Measurements from ENCODE around the gene TLR3.
"Not testable (repeated sequence)": the region's sequence is repeated elsewhere in the genome, so short reads cannot be mapped to it uniquely, and the experiment has no call there.

Gene TLR3

GRCh38 chr4:186068581-186069348, at the start of gene TLR3:
Gene TLR3 (plus strand): TSS chr4:186069156. CDS start chr4:186076620, 7,464 bp downstream.
- DNase-seq = no peak

- DNase-seq = no peak
These were observed 49.7 kb upstream of the TLR3 start for GRCh38 chr4:186019269-186019668.

- no peak for DNase-seq
These were observed 48.7 kb upstream of the TLR3 start for GRCh38 chr4:186020106-186020792.

DNA sequence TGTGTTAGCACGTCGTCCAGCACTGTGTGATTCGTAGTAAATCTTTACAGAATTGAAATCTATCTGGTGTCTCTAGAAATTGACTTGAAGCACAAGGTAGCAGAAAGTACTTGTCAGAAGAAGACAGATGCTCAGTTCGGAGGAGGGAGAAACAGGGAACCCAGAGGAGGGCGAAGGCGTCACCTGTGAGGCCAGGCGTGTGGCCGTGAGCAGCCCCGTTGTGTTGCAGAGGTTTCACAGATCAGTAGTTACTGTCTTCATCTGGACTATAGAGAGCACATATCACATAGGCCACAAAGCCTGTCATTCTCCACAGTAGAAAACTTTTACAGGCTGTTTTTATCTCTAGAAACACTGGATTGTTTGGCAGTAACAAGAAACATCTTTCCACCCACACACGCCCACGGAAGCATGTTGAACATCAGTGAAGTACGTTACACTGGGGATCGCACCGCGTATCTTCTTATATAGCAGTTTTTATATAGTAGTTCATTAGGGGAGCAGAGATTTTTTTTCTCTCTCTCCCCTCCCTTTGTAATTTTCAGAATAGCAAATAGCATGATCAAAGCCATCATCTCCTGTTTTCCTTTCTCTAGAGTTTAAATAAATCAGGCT, 48.1 kb upstream of the TLR3 start:
- DNase-seq = no peak

- DNase-seq = peak; percentile 56
These were observed 47.3 kb upstream of the TLR3 start for GRCh38 chr4:186021461-186022167.

- DNase-seq = no peak
These were observed 45.0 kb upstream of the TLR3 start for GRCh38 chr4:186023975-186024374.

DNA sequence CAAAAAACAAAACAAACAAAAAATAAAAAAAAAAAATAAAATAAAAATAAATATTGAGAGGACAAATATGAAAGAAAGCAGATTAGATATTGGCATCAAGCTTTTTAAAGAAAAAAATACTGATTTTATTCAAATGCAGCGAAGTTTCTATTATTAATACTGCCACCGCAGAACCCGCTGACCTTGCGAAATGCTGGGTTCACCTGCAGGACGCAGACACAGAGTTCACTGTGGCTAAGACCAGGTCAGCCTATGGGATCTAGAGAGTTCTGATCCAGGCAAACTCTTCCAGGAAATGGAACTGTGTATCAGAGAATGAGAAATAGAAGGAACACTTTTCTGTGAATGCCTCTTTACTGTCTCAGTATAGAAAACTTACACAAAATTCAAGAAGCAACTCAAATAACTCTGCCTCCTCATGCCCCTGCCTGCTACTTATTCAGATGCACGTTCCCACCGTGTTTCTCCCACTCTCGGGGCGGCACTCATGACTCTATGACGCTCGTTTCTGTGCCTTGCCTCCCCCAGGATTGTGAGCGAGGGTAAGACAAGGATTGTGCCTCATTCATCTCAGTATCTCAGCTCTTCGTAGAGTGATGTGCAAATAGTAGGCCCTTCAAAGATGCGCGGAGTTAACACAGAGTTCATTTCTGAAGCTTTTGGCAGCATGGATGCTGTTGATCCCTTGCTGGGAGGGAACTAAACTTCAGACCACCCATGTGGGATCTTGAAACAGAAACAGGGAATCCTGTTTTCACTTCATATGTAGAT, 44.1 kb upstream of the TLR3 start:
- no peak for DNase-seq

DNA sequence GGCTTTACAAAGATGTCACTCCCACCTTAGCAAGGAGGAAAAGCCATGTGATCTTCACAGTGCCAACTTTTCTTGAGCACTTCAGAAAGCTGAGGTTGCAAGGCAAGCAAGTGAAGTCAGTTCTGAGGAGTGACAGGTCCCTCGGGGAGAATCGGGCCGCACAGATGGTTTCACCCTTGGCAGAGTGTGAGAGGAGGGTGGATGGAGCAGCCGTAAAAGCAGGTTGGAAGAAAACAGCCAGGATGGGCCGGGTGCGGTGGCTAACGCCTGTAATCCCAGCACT, 43.6 kb upstream of the TLR3 start:
- no peak for DNase-seq

DNA sequence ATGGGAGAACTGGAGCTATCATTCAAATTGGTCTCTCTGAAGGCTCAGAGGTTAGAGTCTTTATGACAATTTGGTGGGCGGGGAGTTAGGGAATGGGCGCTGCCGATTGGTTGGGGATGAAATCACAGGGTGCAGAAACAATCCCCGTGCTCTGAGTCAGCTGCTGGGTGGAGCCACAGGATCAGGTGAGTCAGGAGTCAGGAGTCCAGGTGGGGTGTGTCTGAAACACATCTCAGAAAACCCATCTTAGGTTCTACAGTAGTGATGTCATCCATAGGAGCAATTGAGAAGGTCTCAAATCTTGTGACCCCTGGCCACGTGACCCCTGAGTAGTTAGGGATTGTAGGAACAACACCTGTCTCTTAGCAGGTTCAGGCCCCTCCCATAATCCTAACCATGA, 41.6 kb upstream of the TLR3 start:
- DNase-seq = no peak

DNA sequence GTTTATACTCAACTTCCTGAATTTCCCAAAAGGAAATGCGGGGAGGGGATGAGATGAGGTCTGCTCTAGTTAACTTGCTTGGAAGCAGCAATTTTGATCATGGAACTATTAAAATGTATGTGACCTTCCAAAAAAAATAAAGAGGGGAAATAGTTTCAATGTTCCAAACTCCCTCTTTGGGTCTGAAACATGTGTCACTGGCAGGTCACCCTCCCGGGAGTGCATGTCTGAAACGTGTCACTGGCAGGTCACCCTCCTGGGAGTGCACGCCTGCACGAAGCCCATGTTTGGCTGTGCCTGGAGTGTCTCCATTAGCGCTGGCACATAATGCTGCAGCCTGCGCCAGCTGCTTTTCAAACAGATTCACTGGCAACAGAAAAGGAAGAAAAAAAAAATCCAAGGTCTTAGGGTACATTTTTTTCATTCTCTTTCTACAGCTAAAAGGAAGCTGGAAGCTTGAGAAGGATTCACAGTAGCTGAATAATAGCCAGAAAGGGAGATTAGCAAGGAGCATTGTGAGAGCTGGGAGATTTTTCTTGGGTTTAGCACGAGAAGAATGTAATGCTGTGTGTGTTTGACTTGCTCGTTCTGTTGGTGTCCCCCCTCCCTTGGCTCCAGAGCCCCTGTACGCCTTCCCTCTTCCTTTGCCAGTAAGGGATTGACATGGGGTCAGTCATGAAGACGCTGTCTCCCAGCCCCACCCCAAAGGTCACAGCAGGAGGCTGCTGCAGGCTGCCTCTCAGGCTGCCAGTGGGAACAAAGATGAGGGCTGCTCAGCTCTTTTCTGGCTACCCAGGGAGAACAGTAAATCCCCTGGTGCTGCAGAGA, 39.2 kb upstream of the TLR3 start:
- no peak for DNase-seq

DNA sequence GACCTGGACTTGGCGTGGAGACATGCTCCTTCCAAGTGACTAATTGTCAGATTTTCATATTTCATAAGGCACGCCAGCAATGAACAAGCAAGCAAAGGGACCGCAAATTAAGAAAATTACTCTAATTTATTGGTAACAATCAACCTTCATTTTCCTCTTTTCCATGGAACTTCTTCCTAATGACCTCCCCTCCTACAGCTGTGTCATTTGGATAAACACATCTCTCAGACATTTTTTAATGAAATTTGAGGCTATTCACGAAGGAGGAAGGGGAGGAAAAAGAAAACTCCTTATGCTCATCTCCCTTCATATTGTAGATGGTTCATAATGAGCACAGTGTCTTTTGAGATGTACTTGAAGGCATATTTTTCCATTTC, 38.6 kb upstream of the TLR3 start:
- no peak for DNase-seq

DNA sequence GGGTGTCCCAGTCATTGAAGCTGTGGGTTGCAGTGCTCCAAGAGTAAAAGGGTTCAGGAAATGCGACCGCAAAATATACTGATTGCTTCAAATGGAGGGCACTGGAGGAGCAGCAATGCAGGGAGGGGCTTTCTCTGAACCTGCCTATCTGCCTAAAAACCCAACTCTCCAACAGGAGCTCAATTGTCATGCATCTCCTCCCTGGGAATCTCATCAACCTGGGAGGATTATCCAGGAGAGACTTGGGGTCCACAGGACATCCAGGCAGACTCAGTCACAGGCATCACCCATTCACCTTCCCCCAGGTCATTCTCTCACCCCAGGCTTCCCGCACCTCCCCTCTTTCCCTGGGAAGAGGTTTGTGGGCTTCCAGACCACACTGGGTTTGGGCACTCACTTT, 38.2 kb upstream of the TLR3 start:
- DNase-seq = no peak

DNA sequence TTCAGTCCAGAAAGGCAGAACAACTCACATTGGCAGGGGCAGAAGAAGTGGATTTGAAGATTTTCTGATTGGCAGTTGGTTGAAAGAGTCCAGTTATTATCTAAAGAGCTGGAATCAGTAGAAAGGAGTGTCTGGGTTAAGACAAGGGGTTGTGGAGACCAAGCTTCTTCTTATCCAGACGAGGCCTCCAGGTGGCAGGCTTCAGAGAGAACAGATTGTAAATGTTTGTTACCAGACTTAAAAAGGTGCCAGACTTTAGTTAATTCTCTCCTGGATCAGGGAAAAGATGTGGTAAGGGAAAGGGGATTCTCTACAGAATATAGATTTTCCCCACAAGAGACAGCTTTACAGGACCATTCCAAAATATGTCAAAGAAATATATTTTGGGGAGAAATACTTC, 36.7 kb upstream of the TLR3 start:
- DNase-seq = peak; percentile 2

DNA sequence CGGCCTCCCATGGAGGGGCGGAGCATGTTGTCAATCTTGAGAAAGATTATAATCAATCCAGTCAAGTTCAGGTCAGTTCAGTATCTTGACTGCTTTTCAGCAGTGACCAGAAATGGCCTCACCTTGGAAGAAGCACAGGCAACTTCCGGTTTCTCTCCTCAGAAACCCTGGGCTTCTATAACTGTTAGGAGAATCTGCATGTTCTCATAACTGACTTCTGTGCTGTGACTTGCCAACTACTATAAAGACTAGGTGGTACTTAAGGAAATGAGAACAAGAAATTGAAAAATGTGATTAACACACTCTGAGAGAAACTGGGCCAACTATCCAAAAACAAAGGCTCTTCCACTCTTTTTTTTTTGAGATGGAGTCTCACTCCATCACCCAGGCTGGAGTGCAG, 35.9 kb upstream of the TLR3 start:
- no peak for DNase-seq

DNA sequence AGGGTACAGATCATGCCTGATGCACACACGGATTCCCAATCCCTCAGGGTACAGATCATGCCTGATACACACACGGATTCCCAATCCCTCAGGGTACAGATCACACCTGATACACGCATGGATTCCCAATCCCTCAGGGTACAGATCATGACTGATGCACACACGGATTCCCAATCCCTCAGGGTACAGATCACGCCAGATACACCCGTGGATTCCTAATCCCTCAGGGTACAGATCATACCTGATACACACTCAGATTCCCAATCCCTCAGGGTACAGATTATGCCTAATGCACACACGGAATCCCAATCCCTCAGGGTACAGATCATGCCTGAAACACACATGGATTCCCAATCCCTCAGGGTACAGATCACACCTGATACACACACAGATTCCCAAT, 34.3 kb upstream of the TLR3 start:
- not testable (repeated sequence) for DNase-seq

GRCh38 chr4:186036976-186037581, 31.9 kb upstream of the TLR3 start:
- no peak for DNase-seq

GRCh38 chr4:186037692-186038658, 31.0 kb upstream of the TLR3 start:
- DNase-seq = peak; percentile 68

DNA sequence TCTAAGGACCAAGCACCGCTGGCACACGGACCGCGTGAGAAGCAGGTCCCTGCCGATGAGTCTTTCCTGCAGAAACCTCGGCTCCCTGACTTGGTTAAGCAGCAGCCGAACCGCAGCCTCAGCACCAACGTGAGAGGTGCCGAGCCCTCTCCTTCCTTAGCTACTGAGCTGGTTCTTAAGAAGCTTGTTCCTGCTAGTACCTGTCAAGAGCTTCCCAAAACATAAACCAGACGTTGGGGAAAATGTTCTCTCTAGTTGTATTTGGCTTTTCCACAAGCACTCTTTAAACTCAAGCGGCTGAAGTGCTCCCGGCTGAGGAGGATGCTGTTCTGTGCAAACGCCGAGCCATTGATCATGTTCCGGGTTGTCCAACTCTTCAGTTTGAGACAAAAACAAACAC, 29.3 kb upstream of the TLR3 start:
- DNase-seq = no peak

GRCh38 chr4:186040316-186040715, 28.6 kb upstream of the TLR3 start:
- no peak for DNase-seq

- DNase-seq = not testable (repeated sequence)
These were observed 21.5 kb upstream of the TLR3 start for GRCh38 chr4:186047501-186047900.
